GM18526 (cell line): Measurements from ENCODE around the gene WDR36.

ENCODE experiments used
- POLR2A ChIP-seq: IDR thresholded peaks from 3 replicates; pipeline ENCODE4 v1.6.1; 2011; ENCODE audit not compliant: insufficient read length; ENCODE audit errors: extremely low read depth

The WDR36 gene

GRCh38 chr5:111092062-111092853 lies at the start of gene WDR36:
TSS of gene WDR36 (plus strand) at chr5:111092348. CDS start at chr5:111092457, 109 bp downstream.
- peak; percentile 77 for TF ChIP-seq POLR2A

- TF ChIP-seq POLR2A = no peak
Measured at GRCh38 chr5:111043712-111044506, 48.2 kb upstream of the WDR36 start.

GRCh38 chr5:111058064-111058463 lies 34.1 kb upstream of the WDR36 start:
- TF ChIP-seq POLR2A = no peak

- no peak for TF ChIP-seq POLR2A
Measured at GRCh38 chr5:111060169-111060568, 32.0 kb upstream of the WDR36 start.

- no peak for TF ChIP-seq POLR2A
Measured at GRCh38 chr5:111061618-111062017, 30.5 kb upstream of the WDR36 start.

- TF ChIP-seq POLR2A = no peak
Measured at GRCh38 chr5:111063709-111064322, 28.3 kb upstream of the WDR36 start.

- no peak for TF ChIP-seq POLR2A
Measured at GRCh38 chr5:111066261-111066938, 25.7 kb upstream of the WDR36 start.

- no peak for TF ChIP-seq POLR2A
Measured at GRCh38 chr5:111068213-111068612, 23.9 kb upstream of the WDR36 start.

GRCh38 chr5:111069839-111070238 lies 22.3 kb upstream of the WDR36 start:
- no peak for TF ChIP-seq POLR2A

GRCh38 chr5:111070272-111071134 lies 21.6 kb upstream of the WDR36 start:
- no peak for TF ChIP-seq POLR2A

- TF ChIP-seq POLR2A = no peak
Measured at GRCh38 chr5:111071413-111071812, 20.7 kb upstream of the WDR36 start, which contains the start of gene TSLP. TSS of gene TSLP (plus strand) at chr5:111071713. CDS start at chr5:111071891, 178 bp downstream.

GRCh38 chr5:111072949-111073682 lies 19.0 kb upstream of the WDR36 start:
- no peak for TF ChIP-seq POLR2A

GRCh38 chr5:111074244-111074643 lies 17.9 kb upstream of the WDR36 start:
- no peak for TF ChIP-seq POLR2A

GRCh38 chr5:111075520-111075919 lies 16.6 kb upstream of the WDR36 start:
- TF ChIP-seq POLR2A = no peak
